Gastrocnemius medialis (tissue), 4 donors: ENCODE data around the gene GPRC5D.

Source experiments
- POLR2A ChIP-seq, 2 donors: fragments of 450-650 bp; IDR thresholded peaks; one replicate each; pipeline ENCODE4 v1.6.1; 2017; ENCODE audit warnings: antibody characterized with exemption in 2 of 2, mild to moderate bottlenecking in 2 of 2, moderate library complexity in 2 of 2
- TF ChIP-seq, protein P1 (sequence below), 5 experiments: fragments of 450-650 bp in 3 of 5; fragments of 200-600 bp in 2 of 5; sonication (generic) in 2 of 5; IDR thresholded peaks in 4 of 5; conservative IDR thresholded peaks in 1 of 5; 1 replicate in 4 of 5; 2 replicates in 1 of 5; pipeline ENCODE4 v1.5.1; 2016 to 2019; ENCODE audit warnings: antibody characterized with exemption in 5 of 5, mild to moderate bottlenecking in 3 of 5, moderate library complexity in 3 of 5

DNA sequence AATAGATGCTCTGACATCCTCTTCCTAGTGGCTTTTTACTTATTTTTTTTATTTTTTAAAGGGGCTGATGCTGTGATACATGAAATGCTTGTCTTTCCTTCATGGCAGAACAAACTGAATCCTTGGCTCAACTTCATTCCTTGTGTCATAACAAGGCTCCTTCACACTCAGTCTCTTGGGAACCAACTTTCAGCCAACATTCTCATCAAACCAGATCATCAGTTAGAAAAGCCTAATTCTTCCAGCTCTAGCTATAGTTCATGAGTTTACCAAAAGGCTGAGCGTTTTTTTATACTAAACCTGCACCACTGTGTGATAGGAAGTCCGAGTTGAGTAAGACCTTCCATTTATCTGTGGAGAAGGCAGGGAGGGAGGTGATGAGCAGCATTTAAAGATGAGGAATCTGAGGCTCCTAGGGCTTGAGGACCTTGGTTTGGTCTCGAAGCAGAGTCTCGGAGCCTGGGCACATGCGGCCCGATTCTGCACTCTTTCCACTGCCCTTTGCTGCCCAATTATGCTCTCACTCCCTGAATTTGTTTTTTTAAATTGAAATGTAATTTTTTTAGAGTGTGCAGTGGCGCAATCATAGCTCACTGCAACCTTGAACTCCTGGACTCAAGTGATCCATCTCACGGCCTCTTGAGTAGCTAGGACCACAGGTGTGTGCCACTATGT is 8.2 kb downstream of the GPRC5D start:
- TF ChIP-seq POLR2A (IDR thresholded peaks at IDR 0.05), result no peak
- TF ChIP-seq, protein P1, sequence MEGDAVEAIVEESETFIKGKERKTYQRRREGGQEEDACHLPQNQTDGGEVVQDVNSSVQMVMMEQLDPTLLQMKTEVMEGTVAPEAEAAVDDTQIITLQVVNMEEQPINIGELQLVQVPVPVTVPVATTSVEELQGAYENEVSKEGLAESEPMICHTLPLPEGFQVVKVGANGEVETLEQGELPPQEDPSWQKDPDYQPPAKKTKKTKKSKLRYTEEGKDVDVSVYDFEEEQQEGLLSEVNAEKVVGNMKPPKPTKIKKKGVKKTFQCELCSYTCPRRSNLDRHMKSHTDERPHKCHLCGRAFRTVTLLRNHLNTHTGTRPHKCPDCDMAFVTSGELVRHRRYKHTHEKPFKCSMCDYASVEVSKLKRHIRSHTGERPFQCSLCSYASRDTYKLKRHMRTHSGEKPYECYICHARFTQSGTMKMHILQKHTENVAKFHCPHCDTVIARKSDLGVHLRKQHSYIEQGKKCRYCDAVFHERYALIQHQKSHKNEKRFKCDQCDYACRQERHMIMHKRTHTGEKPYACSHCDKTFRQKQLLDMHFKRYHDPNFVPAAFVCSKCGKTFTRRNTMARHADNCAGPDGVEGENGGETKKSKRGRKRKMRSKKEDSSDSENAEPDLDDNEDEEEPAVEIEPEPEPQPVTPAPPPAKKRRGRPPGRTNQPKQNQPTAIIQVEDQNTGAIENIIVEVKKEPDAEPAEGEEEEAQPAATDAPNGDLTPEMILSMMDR (IDR thresholded peaks at IDR 0.05 in 4 of 5, conservative IDR thresholded peaks at IDR 0.05 in 1 of 5), result no peak
